ENCODE data around the gene G6PD. TPM values are rescaled to one million over a fixed set of nuclear protein-coding genes. Genes with fewer than 3 reads are reported as not detected.
"Not testable (repeated sequence)": the region's sequence is repeated elsewhere in the genome, so short reads cannot be mapped to it uniquely, and the experiment has no call there.

The G6PD gene
- polyA plus RNA-seq (2013), result 60.7 TPM

GRCh38 chrX:154546354-154547244 is at the start of gene G6PD:
G6PD (minus strand) TSS chrX:154546846; CDS start chrX:154546155, 691 bp downstream.
- H3K4me3 ChIP-seq (ENCODE audit: control insufficient read depth in 1 of 7, extremely low read depth in 1 of 7, insufficient read depth in 4 of 7, low read depth in 2 of 7, low read length in 6 of 7), result peak within 1 kb of the TSS; percentile 68 to 89 (median 77)
- 39% methylated on average over 87 of the region's 92 CpGs for WGBS (ENCODE audit: insufficient coverage)
- no peaks in the 10 kb centered on the region for H3K27me3 ChIP-seq (replicated peaks in 2 of 5; ENCODE audit: control insufficient read depth in 4 of 5, insufficient read depth in 5 of 5, low read length in 4 of 5)
- peaks cover 0 to 8% (median 0%) of the 10 kb centered on the region in 5 experiments for H3K9me3 ChIP-seq (ENCODE audit: control extremely low read depth in 1 of 5, control insufficient read depth in 4 of 5, insufficient read depth in 2 of 5, low read depth in 1 of 5, low read length in 4 of 5)
- ChIA-PET POLR2A (no interaction called here), CTCF (no interaction called here)
- peak within 1 kb of the TSS; percentile 74 to 89 for H3K27ac ChIP-seq (ENCODE audit: insufficient read depth in 1 of 2, low read depth in 1 of 2, low read length in 2 of 2, poor library complexity in 1 of 2, severe bottlenecking in 2 of 2)
- peaks cover 4 to 58% (median 47%) of the 10 kb centered on the region in 4 experiments for H3K4me1 ChIP-seq (ENCODE audit: control extremely low read depth in 1 of 4, control insufficient read depth in 4 of 4, insufficient read depth in 4 of 4, low read length in 3 of 4)
- DNase-seq, result peak in 1 of 3 donors; percentile 66
- H3K36me3 ChIP-seq (ENCODE audit: control insufficient read depth in 4 of 4, insufficient read depth in 4 of 4, low read length in 3 of 4), result peaks cover 0 to 9% (median 0%) of the 10 kb centered on the region in 4 experiments

- DNase-seq, result no peak
- Histone ChIP-seq H3K4me3 (ENCODE audit: control insufficient read depth in 1 of 7, extremely low read depth in 1 of 7, insufficient read depth in 4 of 7, low read depth in 2 of 7, low read length in 6 of 7) (no peak overlapping the region), H3K4me1 (ENCODE audit: control extremely low read depth in 1 of 4, control insufficient read depth in 4 of 4, insufficient read depth in 4 of 4, low read length in 3 of 4) (peaks cover 0 to 19% (median 13%) of the 10 kb centered on the region in 4 experiments), H3K27me3 (replicated peaks in 2 of 5; ENCODE audit: control insufficient read depth in 4 of 5, insufficient read depth in 5 of 5, low read length in 4 of 5) (no peaks in the 10 kb centered on the region), H3K27ac (ENCODE audit: insufficient read depth in 1 of 2, low read depth in 1 of 2, low read length in 2 of 2, poor library complexity in 1 of 2, severe bottlenecking in 2 of 2) (no peak overlapping the region), H3K36me3 (ENCODE audit: control insufficient read depth in 4 of 4, insufficient read depth in 4 of 4, low read length in 3 of 4) (no peaks in the 10 kb centered on the region), H3K9me3 (ENCODE audit: control extremely low read depth in 1 of 5, control insufficient read depth in 4 of 5, insufficient read depth in 2 of 5, low read depth in 1 of 5, low read length in 4 of 5) (peaks cover 0 to 6% (median 0%) of the 10 kb centered on the region in 5 experiments)
- ChIA-PET CTCF (no interaction called here), POLR2A (no interaction called here)
- no CpG with 5 or more reads among the region's 2 CpGs for WGBS (ENCODE audit: insufficient coverage)
Observed at GRCh38 chrX:154595559-154596249, 49.1 kb upstream of the G6PD start.

GRCh38 chrX:154594491-154594890 is 47.8 kb upstream of the G6PD start:
- CTCF ChIA-PET, result interaction anchor here (1.8 kb wide), 1 partner anchor 17 kb away, joined by 5 read pairs; no protein-coding TSS in a partner anchor
- no peak overlapping the region for H3K27ac ChIP-seq (ENCODE audit: insufficient read depth in 1 of 2, low read depth in 1 of 2, low read length in 2 of 2, poor library complexity in 1 of 2, severe bottlenecking in 2 of 2)
- DNase-seq, result no peak
- POLR2A ChIA-PET, result no interaction called here
- WGBS (ENCODE audit: insufficient coverage), result 79% methylated on average over 4 of the region's 4 CpGs
- no peaks in the 10 kb centered on the region for H3K27me3 ChIP-seq (replicated peaks in 2 of 5; ENCODE audit: control insufficient read depth in 4 of 5, insufficient read depth in 5 of 5, low read length in 4 of 5)
- no peaks in the 10 kb centered on the region for H3K36me3 ChIP-seq (ENCODE audit: control insufficient read depth in 4 of 4, insufficient read depth in 4 of 4, low read length in 3 of 4)
- no peak overlapping the region for H3K4me3 ChIP-seq (ENCODE audit: control insufficient read depth in 1 of 7, extremely low read depth in 1 of 7, insufficient read depth in 4 of 7, low read depth in 2 of 7, low read length in 6 of 7)
- peaks cover 0 to 11% (median 4%) of the 10 kb centered on the region in 4 experiments for H3K4me1 ChIP-seq (ENCODE audit: control extremely low read depth in 1 of 4, control insufficient read depth in 4 of 4, insufficient read depth in 4 of 4, low read length in 3 of 4)
- H3K9me3 ChIP-seq (ENCODE audit: control extremely low read depth in 1 of 5, control insufficient read depth in 4 of 5, insufficient read depth in 2 of 5, low read depth in 1 of 5, low read length in 4 of 5), result peaks cover 0 to 6% (median 0%) of the 10 kb centered on the region in 5 experiments

GRCh38 chrX:154593201-154593600 is 46.6 kb upstream of the G6PD start:
- CTCF ChIA-PET, result interaction anchor here (1.8 kb wide), 1 partner anchor 19 kb away, joined by 5 read pairs; no protein-coding TSS in a partner anchor
- H3K4me1 ChIP-seq (ENCODE audit: control extremely low read depth in 1 of 4, control insufficient read depth in 4 of 4, insufficient read depth in 4 of 4, low read length in 3 of 4), result peaks cover 0 to 8% (median 2%) of the 10 kb centered on the region in 4 experiments
- 96% methylated on average over 3 of the region's 5 CpGs for WGBS (ENCODE audit: insufficient coverage)
- H3K4me3 ChIP-seq (ENCODE audit: control insufficient read depth in 1 of 7, extremely low read depth in 1 of 7, insufficient read depth in 4 of 7, low read depth in 2 of 7, low read length in 6 of 7), result no peak overlapping the region
- DNase-seq, result no peak
- H3K27ac ChIP-seq (ENCODE audit: insufficient read depth in 1 of 2, low read depth in 1 of 2, low read length in 2 of 2, poor library complexity in 1 of 2, severe bottlenecking in 2 of 2), result no peak overlapping the region
- H3K9me3 ChIP-seq (ENCODE audit: control extremely low read depth in 1 of 5, control insufficient read depth in 4 of 5, insufficient read depth in 2 of 5, low read depth in 1 of 5, low read length in 4 of 5), result peaks cover 0 to 6% (median 0%) of the 10 kb centered on the region in 5 experiments
- no peaks in the 10 kb centered on the region for H3K27me3 ChIP-seq (replicated peaks in 2 of 5; ENCODE audit: control insufficient read depth in 4 of 5, insufficient read depth in 5 of 5, low read length in 4 of 5)
- no peaks in the 10 kb centered on the region for H3K36me3 ChIP-seq (ENCODE audit: control insufficient read depth in 4 of 4, insufficient read depth in 4 of 4, low read length in 3 of 4)
- POLR2A ChIA-PET, result no interaction called here

GRCh38 chrX:154592505-154592904 is 45.9 kb upstream of the G6PD start:
- Histone ChIP-seq H3K4me3 (ENCODE audit: control insufficient read depth in 1 of 7, extremely low read depth in 1 of 7, insufficient read depth in 4 of 7, low read depth in 2 of 7, low read length in 6 of 7) (no peak overlapping the region), H3K9me3 (ENCODE audit: control extremely low read depth in 1 of 5, control insufficient read depth in 4 of 5, insufficient read depth in 2 of 5, low read depth in 1 of 5, low read length in 4 of 5) (peaks cover 0 to 6% (median 0%) of the 10 kb centered on the region in 5 experiments), H3K27ac (ENCODE audit: insufficient read depth in 1 of 2, low read depth in 1 of 2, low read length in 2 of 2, poor library complexity in 1 of 2, severe bottlenecking in 2 of 2) (no peak overlapping the region), H3K27me3 (replicated peaks in 2 of 5; ENCODE audit: control insufficient read depth in 4 of 5, insufficient read depth in 5 of 5, low read length in 4 of 5) (no peaks in the 10 kb centered on the region), H3K4me1 (ENCODE audit: control extremely low read depth in 1 of 4, control insufficient read depth in 4 of 4, insufficient read depth in 4 of 4, low read length in 3 of 4) (peaks cover 0 to 8% (median 2%) of the 10 kb centered on the region in 4 experiments), H3K36me3 (ENCODE audit: control insufficient read depth in 4 of 4, insufficient read depth in 4 of 4, low read length in 3 of 4) (no peaks in the 10 kb centered on the region)
- WGBS (ENCODE audit: insufficient coverage), result 88% methylated on average over 5 of the region's 5 CpGs
- ChIA-PET POLR2A (no interaction called here), CTCF (interaction anchor here (1.3 kb wide), 1 partner anchor 20 kb away, joined by 4 read pairs; no protein-coding TSS in a partner anchor)
- no peak for DNase-seq

GRCh38 chrX:154590415-154590814 is 43.8 kb upstream of the G6PD start:
- H3K27me3 ChIP-seq (replicated peaks in 2 of 5; ENCODE audit: control insufficient read depth in 4 of 5, insufficient read depth in 5 of 5, low read length in 4 of 5); H3K4me3 ChIP-seq (ENCODE audit: control insufficient read depth in 1 of 7, extremely low read depth in 1 of 7, insufficient read depth in 4 of 7, low read depth in 2 of 7, low read length in 6 of 7); H3K9me3 ChIP-seq (ENCODE audit: control extremely low read depth in 1 of 5, control insufficient read depth in 4 of 5, insufficient read depth in 2 of 5, low read depth in 1 of 5, low read length in 4 of 5); POLR2A ChIA-PET; H3K4me1 ChIP-seq (ENCODE audit: control extremely low read depth in 1 of 4, control insufficient read depth in 4 of 4, insufficient read depth in 4 of 4, low read length in 3 of 4); H3K36me3 ChIP-seq (ENCODE audit: control insufficient read depth in 4 of 4, insufficient read depth in 4 of 4, low read length in 3 of 4); CTCF ChIA-PET; DNase-seq; H3K27ac ChIP-seq (ENCODE audit: insufficient read depth in 1 of 2, low read depth in 1 of 2, low read length in 2 of 2, poor library complexity in 1 of 2, severe bottlenecking in 2 of 2): not testable (repeated sequence)
- no CpG with 5 or more reads among the region's 13 CpGs for WGBS (ENCODE audit: insufficient coverage)
